Measurements from ENCODE around the gene TMEM235.
"Not testable (repeated sequence)": the region's sequence is repeated elsewhere in the genome, so short reads cannot be mapped to it uniquely, and the experiment has no call there.

DNA sequence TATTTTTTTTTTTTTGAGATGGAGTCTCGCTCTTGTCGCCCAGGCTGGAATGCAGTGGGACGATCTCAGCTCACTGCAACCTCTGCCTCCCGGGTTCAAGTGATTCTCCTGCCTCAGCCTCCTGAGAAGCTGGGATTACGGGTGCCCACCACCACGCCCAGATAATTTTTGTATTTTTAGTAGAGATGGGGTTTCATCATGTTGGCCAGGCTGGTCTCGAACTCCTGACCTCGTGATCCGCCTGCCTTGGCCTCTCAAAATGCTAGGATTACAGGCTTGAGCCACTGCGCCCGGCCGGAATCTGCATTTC is 22.2 kb downstream of the TMEM235 start:
- TF ChIP-seq, protein P1, sequence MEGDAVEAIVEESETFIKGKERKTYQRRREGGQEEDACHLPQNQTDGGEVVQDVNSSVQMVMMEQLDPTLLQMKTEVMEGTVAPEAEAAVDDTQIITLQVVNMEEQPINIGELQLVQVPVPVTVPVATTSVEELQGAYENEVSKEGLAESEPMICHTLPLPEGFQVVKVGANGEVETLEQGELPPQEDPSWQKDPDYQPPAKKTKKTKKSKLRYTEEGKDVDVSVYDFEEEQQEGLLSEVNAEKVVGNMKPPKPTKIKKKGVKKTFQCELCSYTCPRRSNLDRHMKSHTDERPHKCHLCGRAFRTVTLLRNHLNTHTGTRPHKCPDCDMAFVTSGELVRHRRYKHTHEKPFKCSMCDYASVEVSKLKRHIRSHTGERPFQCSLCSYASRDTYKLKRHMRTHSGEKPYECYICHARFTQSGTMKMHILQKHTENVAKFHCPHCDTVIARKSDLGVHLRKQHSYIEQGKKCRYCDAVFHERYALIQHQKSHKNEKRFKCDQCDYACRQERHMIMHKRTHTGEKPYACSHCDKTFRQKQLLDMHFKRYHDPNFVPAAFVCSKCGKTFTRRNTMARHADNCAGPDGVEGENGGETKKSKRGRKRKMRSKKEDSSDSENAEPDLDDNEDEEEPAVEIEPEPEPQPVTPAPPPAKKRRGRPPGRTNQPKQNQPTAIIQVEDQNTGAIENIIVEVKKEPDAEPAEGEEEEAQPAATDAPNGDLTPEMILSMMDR (IDR thresholded peaks at IDR 0.05) = not testable (repeated sequence)
- TF ChIP-seq POLR2A (IDR thresholded peaks at IDR 0.05) = not testable (repeated sequence)

Data from heart left ventricle (tissue), 13 donors.